DND-41 (cell line): ENCODE data around the gene TM9SF4.

Experiments used
- ATAC-seq: fragments of 200-7000 bp; cut with Tn5 transposase; 3 replicates; pipeline ENCODE4 v1.9.1; 2021; ENCODE audit warnings: low read depth; ENCODE audit not compliant: insufficient read depth
- DNase-seq: peaks from one replicate; pipeline ENCODE4 v3.0.0-alpha.2; 2020
- H2AFZ ChIP-seq: 2 replicates; pipeline ENCODE4 v1.6.0; 2012; ENCODE audit warnings: low read depth, low read length
- H3K27ac ChIP-seq: 2 replicates; pipeline ENCODE4 v1.5.1; 2012; ENCODE audit warnings: low read length, inconsistent platforms
- H3K27me3 ChIP-seq: fragments of 200-600 bp; sonication (generic); 2 replicates; pipeline ENCODE4 v1.6.0; 2012; ENCODE audit warnings: low read length, mild to moderate bottlenecking, inconsistent platforms; ENCODE audit not compliant: insufficient read depth, poor library complexity
- H3K36me3 ChIP-seq: 2 replicates; pipeline ENCODE4 v1.5.1; 2012; ENCODE audit warnings: low read length, inconsistent platforms; ENCODE audit not compliant: insufficient read depth
- H3K4me1 ChIP-seq: 2 replicates; pipeline ENCODE4 v1.5.1; 2012; ENCODE audit warnings: mild to moderate bottlenecking, low read length; ENCODE audit not compliant: insufficient read depth
- H3K4me2 ChIP-seq: 2 replicates; pipeline ENCODE4 v1.6.0; 2012; ENCODE audit warnings: mild to moderate bottlenecking, moderate library complexity, low read length, inconsistent platforms; ENCODE audit not compliant: insufficient read depth
- H3K4me3 ChIP-seq, 2 experiments: fragments of 200-600 bp in 1 of 2; shearing (Covaris generic) in 1 of 2; 2 replicates each; pipeline ENCODE4 v1.5.1; 2012 to 2016; ENCODE audit warnings: inconsistent platforms in 2 of 2, low read length in 2 of 2, mild to moderate bottlenecking in 2 of 2, low read depth in 1 of 2, moderate library complexity in 1 of 2
- H3K79me2 ChIP-seq: 2 replicates; pipeline ENCODE4 v1.6.0; 2012; ENCODE audit warnings: low read length, inconsistent platforms; ENCODE audit not compliant: insufficient read depth
- H3K9ac ChIP-seq: 2 replicates; pipeline ENCODE4 v1.6.0; 2012; ENCODE audit warnings: low read depth, mild to moderate bottlenecking, inconsistent platforms, low read length, moderate library complexity
- H3K9me3 ChIP-seq: 2 replicates; pipeline ENCODE4 v1.5.1; 2012; ENCODE audit warnings: low read length, moderate library complexity, mild to moderate bottlenecking, inconsistent platforms; ENCODE audit not compliant: insufficient read depth, severe bottlenecking
- H4K20me1 ChIP-seq: 2 replicates; pipeline ENCODE4 v1.6.0; 2012; ENCODE audit warnings: low read length; ENCODE audit not compliant: insufficient read depth
- EZH2 ChIP-seq: IDR thresholded peaks from 3 replicates; pipeline ENCODE4 v1.6.1; 2012; ENCODE audit warnings: borderline replicate concordance, low read depth, mild to moderate bottlenecking, moderate library complexity, low read length, inconsistent platforms; ENCODE audit not compliant: severe bottlenecking
- TF ChIP-seq, protein P1 (sequence below): IDR thresholded peaks from 2 replicates; pipeline ENCODE4 v1.5.1; 2012; ENCODE audit warnings: borderline replicate concordance, low read length, moderate library complexity, mild to moderate bottlenecking; ENCODE audit not compliant: poor library complexity, severe bottlenecking; ENCODE audit errors: extremely low read depth

Gene TM9SF4

DNA sequence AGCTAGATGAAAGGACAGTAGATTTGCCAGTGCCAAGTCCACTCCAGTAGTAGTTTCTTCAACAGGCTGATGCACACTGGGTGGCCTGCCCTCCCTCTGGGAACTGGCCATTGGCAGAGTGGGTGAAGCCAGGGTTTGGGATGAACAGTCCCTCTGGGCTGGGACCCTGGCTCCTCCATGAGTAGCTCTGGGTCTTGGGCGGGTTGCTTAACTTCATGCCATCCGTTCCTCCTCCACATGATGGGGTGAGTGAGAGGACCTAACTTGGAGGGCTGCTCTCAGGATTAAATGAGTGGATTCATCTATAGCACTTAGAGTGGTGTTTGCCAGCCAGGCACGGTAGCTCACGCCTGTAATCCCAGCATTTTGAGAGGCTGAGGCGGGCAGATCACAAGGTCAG is 50.8 kb downstream of the TM9SF4 start:
- Histone ChIP-seq H3K4me2 (no peak overlapping the region), H4K20me1 (no peaks in the 10 kb centered on the region), H3K9me3 (no peaks in the 10 kb centered on the region), H3K27me3 (no peaks in the 10 kb centered on the region), H2AFZ (no peak overlapping the region), H3K4me1 (no peaks in the 10 kb centered on the region), H3K9ac (no peak overlapping the region), H3K4me3 (no peak overlapping the region), H3K27ac (no peak overlapping the region), H3K36me3 (peaks cover 83% of the 10 kb centered on the region), H3K79me2 (no peaks in the 10 kb centered on the region)
- ATAC-seq: no peak
- TF ChIP-seq EZH2: no peak
- TF ChIP-seq, protein P1, sequence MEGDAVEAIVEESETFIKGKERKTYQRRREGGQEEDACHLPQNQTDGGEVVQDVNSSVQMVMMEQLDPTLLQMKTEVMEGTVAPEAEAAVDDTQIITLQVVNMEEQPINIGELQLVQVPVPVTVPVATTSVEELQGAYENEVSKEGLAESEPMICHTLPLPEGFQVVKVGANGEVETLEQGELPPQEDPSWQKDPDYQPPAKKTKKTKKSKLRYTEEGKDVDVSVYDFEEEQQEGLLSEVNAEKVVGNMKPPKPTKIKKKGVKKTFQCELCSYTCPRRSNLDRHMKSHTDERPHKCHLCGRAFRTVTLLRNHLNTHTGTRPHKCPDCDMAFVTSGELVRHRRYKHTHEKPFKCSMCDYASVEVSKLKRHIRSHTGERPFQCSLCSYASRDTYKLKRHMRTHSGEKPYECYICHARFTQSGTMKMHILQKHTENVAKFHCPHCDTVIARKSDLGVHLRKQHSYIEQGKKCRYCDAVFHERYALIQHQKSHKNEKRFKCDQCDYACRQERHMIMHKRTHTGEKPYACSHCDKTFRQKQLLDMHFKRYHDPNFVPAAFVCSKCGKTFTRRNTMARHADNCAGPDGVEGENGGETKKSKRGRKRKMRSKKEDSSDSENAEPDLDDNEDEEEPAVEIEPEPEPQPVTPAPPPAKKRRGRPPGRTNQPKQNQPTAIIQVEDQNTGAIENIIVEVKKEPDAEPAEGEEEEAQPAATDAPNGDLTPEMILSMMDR: no peak
- no peak for DNase-seq

DNA sequence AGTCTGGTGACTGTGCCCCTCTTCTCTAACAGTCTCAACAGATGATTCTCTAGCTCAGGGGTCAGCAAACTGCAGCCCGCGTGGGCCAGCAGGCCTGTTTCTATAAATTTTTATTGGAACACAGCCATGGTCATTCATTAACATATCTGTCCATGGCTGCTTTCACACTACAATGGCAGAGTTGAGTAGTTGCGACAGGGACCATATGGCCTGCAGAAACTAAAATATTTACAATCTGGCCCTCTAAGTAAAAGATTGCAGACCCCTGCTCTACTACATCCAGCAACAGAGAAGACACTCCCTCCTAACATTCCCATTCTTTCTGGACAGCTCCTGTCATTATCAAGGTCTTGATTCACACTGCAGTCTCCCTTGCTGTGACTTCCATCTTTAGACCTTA is 52.8 kb downstream of the TM9SF4 start:
- Histone ChIP-seq H3K27me3 (no peaks in the 10 kb centered on the region), H3K79me2 (no peaks in the 10 kb centered on the region), H3K27ac (no peak overlapping the region), H4K20me1 (no peaks in the 10 kb centered on the region), H3K4me3 (no peak overlapping the region), H3K36me3 (peaks cover 89% of the 10 kb centered on the region), H3K9ac (no peak overlapping the region), H3K4me1 (no peaks in the 10 kb centered on the region), H2AFZ (no peak overlapping the region), H3K9me3 (no peaks in the 10 kb centered on the region), H3K4me2 (no peak overlapping the region)
- TF ChIP-seq, protein P1: no peak
- no peak for TF ChIP-seq EZH2
- no peak for DNase-seq
- no peak for ATAC-seq

DNA sequence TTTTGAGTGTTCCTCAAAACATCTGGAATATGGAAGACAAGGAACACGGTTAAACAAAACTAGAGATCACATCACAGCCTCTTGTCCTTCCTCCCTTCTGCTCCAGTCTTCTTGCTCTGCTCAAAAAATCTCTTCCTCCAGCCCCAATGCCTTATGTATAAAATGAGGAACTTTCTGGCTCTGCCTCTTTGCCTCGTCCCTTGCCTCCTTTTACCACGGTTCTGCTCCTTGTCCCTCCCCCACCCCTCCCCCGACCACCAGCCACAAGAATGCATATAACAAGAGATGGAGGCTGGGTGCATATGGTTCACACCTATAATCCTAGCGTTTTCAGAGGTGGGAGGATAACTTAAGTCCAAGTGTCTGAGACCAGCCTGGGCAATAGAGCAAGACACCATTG is 54.4 kb downstream of the TM9SF4 start:
- no peak overlapping the region for H3K27ac ChIP-seq
- H3K36me3 ChIP-seq: peaks cover 74% of the 10 kb centered on the region
- no peak for DNase-seq

More for the DNA sequence above, 54.4 kb downstream of the TM9SF4 start:
- no peaks in the 10 kb centered on the region for H3K27me3 ChIP-seq
- no peaks in the 10 kb centered on the region for H3K4me1 ChIP-seq
- H3K9me3 ChIP-seq: no peaks in the 10 kb centered on the region
- H3K79me2 ChIP-seq: no peaks in the 10 kb centered on the region
- no peak overlapping the region for H2AFZ ChIP-seq
- H3K9ac ChIP-seq: no peak overlapping the region
- no peak for TF ChIP-seq EZH2
- TF ChIP-seq, protein P1: no peak
- H3K4me2 ChIP-seq: no peak overlapping the region
- no peak for ATAC-seq
- H3K4me3 ChIP-seq: no peak overlapping the region
- no peaks in the 10 kb centered on the region for H4K20me1 ChIP-seq
